Measurements from ENCODE around the gene TYW3. TPM values are rescaled to one million over a fixed set of nuclear protein-coding genes. Genes with fewer than 3 reads are reported as not detected.

TYW3 gene
- total and polyA plus RNA-seq, 2 of the 4 experiments (the other 2 are of a cell fraction), result 9.3 to 16.5 TPM

DNA sequence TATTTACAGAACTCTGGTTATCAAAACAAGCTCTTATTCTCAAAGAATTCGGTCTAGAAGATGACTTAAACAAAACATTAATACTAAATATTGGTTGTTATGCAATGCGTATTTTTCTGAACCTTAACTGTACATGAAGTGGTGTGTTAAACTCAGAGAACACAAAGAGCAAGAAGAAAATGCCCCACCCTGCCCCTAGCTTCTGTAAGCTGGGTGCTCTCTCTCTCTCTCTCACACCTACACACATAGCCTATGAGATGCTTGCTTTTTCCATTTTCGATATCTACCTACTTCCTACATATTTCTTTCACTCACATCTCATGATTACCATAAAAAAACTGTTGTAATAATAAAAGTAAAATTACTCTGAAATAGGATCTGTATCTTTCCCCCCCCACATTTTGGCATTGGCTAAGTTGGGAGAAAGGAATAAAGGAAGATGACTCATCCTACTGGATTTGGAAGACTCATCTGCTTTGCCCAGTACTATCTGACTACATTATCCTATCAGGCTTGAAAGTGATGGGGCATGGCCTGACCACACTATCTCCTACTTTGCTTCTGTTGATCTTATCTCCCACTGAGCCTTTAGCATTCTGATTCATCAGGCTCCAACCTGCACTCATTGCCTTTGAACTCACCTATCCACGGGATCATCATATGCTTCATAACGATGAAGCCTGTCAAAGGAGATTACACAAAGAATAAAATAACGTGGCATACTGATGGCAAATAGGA lies 3.0 kb upstream of the TYW3 start (continued):
- TF ChIP-seq RCOR1 (IDR thresholded peaks at IDR 0.05; ENCODE audit: insufficient replicate concordance, low read length) (no peak), RAD21 (IDR thresholded peaks at IDR 0.05; ENCODE audit: low read length) (no peak), POLR2A (IDR thresholded peaks at IDR 0.05; ENCODE audit: low read depth, low read length) (no peak)

DNA sequence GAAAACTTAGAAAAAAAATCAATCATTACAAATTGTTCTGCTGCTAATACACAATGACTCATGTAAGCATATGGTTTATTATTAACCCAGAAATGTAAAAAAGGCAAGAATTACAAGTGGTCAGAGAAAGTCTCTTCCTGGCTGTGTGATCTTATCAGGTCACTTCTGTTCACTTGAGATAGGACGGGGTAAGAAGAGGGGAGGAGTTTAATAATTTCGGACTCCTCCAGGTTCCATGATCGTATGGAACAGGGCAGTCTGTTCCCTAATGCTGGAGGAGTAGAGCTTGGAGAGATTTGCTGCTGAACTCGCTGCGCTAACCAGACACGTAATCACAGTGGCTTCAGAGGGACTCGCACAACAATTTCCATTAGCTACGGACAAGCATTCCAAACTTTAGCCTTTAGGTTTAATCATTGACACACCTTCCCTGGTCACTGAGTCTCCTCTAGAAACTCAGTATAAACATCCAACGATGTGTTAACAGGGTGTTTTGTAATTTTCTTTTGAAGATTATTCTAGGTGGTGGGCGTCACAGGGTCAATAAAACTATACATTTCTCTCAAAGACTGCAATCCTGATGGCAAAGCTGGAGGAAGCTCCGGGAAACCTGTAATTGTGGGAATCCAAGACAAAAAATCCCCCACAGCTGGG lies 1.4 kb upstream of the TYW3 start:
- dilution Hi-C loops (cut with HindIII; ENCODE audit: low sequenced_read_pairs, unreplicated experiment) (no loop called here), intact Hi-C loops (cut with micrococcal nuclease) (loop anchor here (10.0 kb wide), 1 partner anchor 147 kb away; no protein-coding TSS in a partner anchor), in situ Hi-C loops (cut with MboI; ENCODE audit: low sequenced_read_pairs) (loop anchor here (25.0 kb wide), 1 partner anchor 544 kb away; the partner anchor contains the start of genes FPGT and LRRIQ3)
- H3K4me1 ChIP-seq (ENCODE audit: control insufficient read depth, insufficient read depth, low read length), result peaks cover 12% of the 10 kb centered on the region
- peak overlapping the region in 1 of 2 experiments; percentile 48; a peak in 2 of 4 replicates for H4K8ac ChIP-seq (ENCODE audit: low read depth in 2 of 2, low read length in 2 of 2)
- H2AFZ ChIP-seq (replicated peaks; ENCODE audit: low read length, poor library complexity), result no peak overlapping the region
- H4K5ac ChIP-seq (ENCODE audit: low read depth, low read length), result peak overlapping the region; percentile 20; the same call in 1 of the 2 replicates
- peak overlapping the region; percentile 76; the same call in 1 of the 2 replicates for H2AK5ac ChIP-seq (ENCODE audit: low read depth, low read length)
- WGBS, 2 experiments (ENCODE audit: extremely low coverage in 2 of 2, insufficient read length in 1 of 2), result no CpG with 5 or more reads among the region's 11 CpGs
- no peak overlapping the region for H4K91ac ChIP-seq (ENCODE audit: insufficient read depth, low read depth, low read length)
- H3K18ac ChIP-seq (ENCODE audit: low read depth, low read length), result no peak overlapping the region; the same call in 1 of the 2 replicates
- peak overlapping the region; percentile 80 for H3K4me2 ChIP-seq (ENCODE audit: low read depth, low read length)
- H3K9ac ChIP-seq (ENCODE audit: low read depth, low read length), result no peak overlapping the region
- H3K4me3 ChIP-seq (ENCODE audit: insufficient read depth, low read depth, low read length), result no peak overlapping the region
- POLR2A ChIA-PET (ENCODE audit: unreplicated experiment), result no interaction called here
- no peak overlapping the region for H2BK20ac ChIP-seq (ENCODE audit: low read depth, low read length)
- no peaks in the 10 kb centered on the region for H3K9me3 ChIP-seq (ENCODE audit: control insufficient read depth, insufficient read depth, low read length)
- H3K14ac ChIP-seq (replicated peaks; ENCODE audit: low read depth, low read length), result peak overlapping the region; percentile 71
- no peaks in the 10 kb centered on the region; the same call in 1 of the 2 replicates for H3K36me3 ChIP-seq (ENCODE audit: control insufficient read depth, insufficient read depth, low read length)
- H3K56ac ChIP-seq (ENCODE audit: extremely low read depth, insufficient read depth, low read length), result no peak overlapping the region
- no peak overlapping the region for H2AK9ac ChIP-seq (replicated peaks; ENCODE audit: low read depth, low read length, poor library complexity)
- BruUV-seq (replicated peaks), result TSS peak; percentile 41
- 0 out of 3 replicates have a peak overlapping the region, but pooled peaks have one; percentile 20 for H2BK15ac ChIP-seq (ENCODE audit: low read depth, low read length)
- peaks cover 3% of the 10 kb centered on the region; the same call in 1 of the 2 replicates for H4K20me1 ChIP-seq (ENCODE audit: insufficient read depth, low read length)
- H2BK120ac ChIP-seq (ENCODE audit: low read depth, low read length), result no peak overlapping the region
- H3K79me1 ChIP-seq (ENCODE audit: low read depth in 1 of 2, low read length in 2 of 2), result peaks cover 21 to 51% of the 10 kb centered on the region in 2 experiments; a peak in 3 of 4 replicates
- DNase-seq (peak; percentile 21), ATAC-seq (ENCODE audit: low read depth) (no peak)
- H3K4ac ChIP-seq (ENCODE audit: low read depth, low read length), result peak overlapping the region; percentile 8
- CTCF ChIA-PET, result interaction anchor here (0.6 kb wide), 1 partner anchor 244 kb away, joined by 3 read pairs; no protein-coding TSS in a partner anchor
- H2BK5ac ChIP-seq (ENCODE audit: low read depth, low read length, poor library complexity, severe bottlenecking), result no peak overlapping the region
- peak overlapping the region; percentile 39 for H3K23ac ChIP-seq (ENCODE audit: low read depth, low read length)
- H3K9me1 ChIP-seq (ENCODE audit: insufficient read depth, low read length), result peaks cover 3% of the 10 kb centered on the region
- H3K27me3 ChIP-seq (ENCODE audit: control insufficient read depth, insufficient read depth, low read length), result no peaks in the 10 kb centered on the region
- peak overlapping the region; percentile 38; the same call in 1 of the 2 replicates for H3K27ac ChIP-seq (ENCODE audit: insufficient read depth, low read length)
- TF ChIP-seq BHLHE40 (IDR thresholded peaks at IDR 0.05; ENCODE audit: low read depth, low read length) (no peak), FOS (IDR thresholded peaks at IDR 0.05; ENCODE audit: low read depth, low read length) (no peak), MXI1 (IDR thresholded peaks at IDR 0.05; ENCODE audit: borderline replicate concordance, low read depth, low read length) (no peak), RAD21 (IDR thresholded peaks at IDR 0.05; ENCODE audit: low read length) (no peak), ELK1 (IDR thresholded peaks at IDR 0.05; ENCODE audit: borderline replicate concordance, low read depth, low read length) (no peak), CHD1 (IDR thresholded peaks at IDR 0.05; ENCODE audit: low read depth, low read length) (no peak), MAFK (IDR thresholded peaks at IDR 0.05; ENCODE audit: low read depth, low read length) (no peak), MAZ (IDR thresholded peaks at IDR 0.05; ENCODE audit: borderline replicate concordance, low read depth, low read length) (no peak), CTCF (conservative IDR thresholded peaks at IDR 0.05; ENCODE audit: low read depth, low read length) (no peak), CEBPB (IDR thresholded peaks at IDR 0.05; ENCODE audit: low read depth, low read length) (no peak)

Measured in IMR-90 (cell line).